K562 (cell line): ENCODE data around the gene TMCO4. TPM values are rescaled to one million over a fixed set of nuclear protein-coding genes. Genes with fewer than 3 reads are reported as not detected.

Experiments used
- ATAC-seq: fragments of 200-7000 bp; cut with Tn5 transposase; 3 replicates; pipeline ENCODE4 v1.9.1; 2020; ENCODE audit warnings: moderate library complexity
- BruUV-seq: library from RNA; stranded (reverse); fragments of 400-500 nt; replicated peaks from 2 replicates; lab custom pipeline; 2021; lab: Mats Ljungman, UMichigan
- CTCF ChIA-PET: fragments of 300-600 bp; formaldehyde crosslinking; extraction: SDS; loops from one replicate; lab custom pipeline; 2021; ENCODE audit warnings: low intra/inter-chr PET ratio; lab: Yijun Ruan, JAX
- POLR2A ChIA-PET: fragments of 300-600, 350-650 bp; sonication (Branson Sonifier 250); formaldehyde crosslinking; extraction: SDS; loops from one replicate; lab custom pipeline; 2021; ENCODE audit warnings: antibody characterized with exemption, inconsistent platforms; lab: Yijun Ruan, JAX
- DNase-seq, 4 experiments: peaks; one replicate each; pipeline versions ENCODE4 v3.0.0 to v3.0.0-alpha.2; 2011 to 2018; ENCODE audit warnings: low spot score in 3 of 4, mixed read lengths in 3 of 4; ENCODE audit errors: extremely low read depth in 1 of 4
- FAIRE-seq: peaks from 2 replicates; lab custom pipeline; 2011; peaks lifted over from hg19 to GRCh38; lab: Jason Lieb, UNC
- H2AFZ ChIP-seq: 2 replicates; pipeline ENCODE4 v1.6.0; 2011; ENCODE audit warnings: low read depth, low read length, control low read depth, inconsistent platforms
- H3K27ac ChIP-seq: fragments of 200-600 bp; 3 replicates; pipeline ENCODE4 v1.8.0; 2011; ENCODE audit warnings: low read depth, mild to moderate bottlenecking, control low read depth, inconsistent platforms, low read length, moderate library complexity, mixed read lengths; ENCODE audit errors: extremely low read depth
- H3K27me3 ChIP-seq, 2 experiments: fragments of 300-600 bp in 1 of 2; 2 replicates in 1 of 2; 3 replicates in 1 of 2; pipeline versions ENCODE4 v1.6.0 to v1.8.0; 2011; ENCODE audit warnings: inconsistent platforms in 2 of 2, low read length in 2 of 2, mild to moderate bottlenecking in 1 of 2, mixed read lengths in 1 of 2, moderate library complexity in 1 of 2; ENCODE audit not compliant: control insufficient read depth in 2 of 2, insufficient read depth in 2 of 2
- H3K36me3 ChIP-seq: fragments of 300-600 bp; 3 replicates; pipeline ENCODE4 v1.8.0; 2011; ENCODE audit warnings: mild to moderate bottlenecking, low read length, inconsistent platforms; ENCODE audit not compliant: control insufficient read depth, insufficient read depth
- H3K4me1 ChIP-seq, 2 experiments: fragments of 200-600 bp in 1 of 2; replicated peaks in 1 of 2; 2 replicates in 1 of 2; 3 replicates in 1 of 2; pipeline versions ENCODE4 v1.5.1 to v1.8.0; 2011; ENCODE audit warnings: inconsistent platforms in 2 of 2, low read length in 2 of 2, mild to moderate bottlenecking in 1 of 2, mixed read lengths in 1 of 2, moderate library complexity in 1 of 2; ENCODE audit not compliant: control insufficient read depth in 2 of 2, insufficient read depth in 2 of 2
- H3K4me2 ChIP-seq: 2 replicates; pipeline ENCODE4 v1.6.1; 2011; ENCODE audit warnings: low read length, control low read depth, inconsistent platforms, mixed read lengths; ENCODE audit not compliant: insufficient read depth
- H3K4me3 ChIP-seq: fragments of 200-600 bp; sonication (generic), shearing (Covaris generic); 2 replicates; pipeline ENCODE4 v1.5.1; 2016; ENCODE audit warnings: control low read depth, inconsistent platforms
- H3K79me2 ChIP-seq: fragments of 200-600 bp; 3 replicates; pipeline ENCODE4 v1.8.0; 2011; ENCODE audit warnings: low read length, inconsistent platforms; ENCODE audit not compliant: control insufficient read depth, insufficient read depth
- H3K9ac ChIP-seq, 2 experiments: 2 replicates each; pipeline versions ENCODE4 v1.6.0 to v1.6.1; 2011; ENCODE audit warnings: low read depth in 2 of 2, low read length in 2 of 2, control low read depth in 1 of 2, inconsistent platforms in 1 of 2, mild to moderate bottlenecking in 1 of 2, mixed read lengths in 1 of 2; ENCODE audit not compliant: insufficient read depth in 1 of 2
- H3K9me1 ChIP-seq: one replicate; pipeline ENCODE4 v1.6.0; 2011; ENCODE audit warnings: inconsistent platforms, mild to moderate bottlenecking, low read length, moderate library complexity; ENCODE audit not compliant: control insufficient read depth, insufficient read depth
- H3K9me3 ChIP-seq: replicated peaks from 2 replicates; pipeline ENCODE4 v1.5.1; 2011; ENCODE audit warnings: low read depth, low read length, inconsistent platforms; ENCODE audit not compliant: control insufficient read depth, insufficient read depth
- H4K20me1 ChIP-seq: replicated peaks from 2 replicates; pipeline ENCODE4 v1.6.1; 2011; ENCODE audit warnings: low read length, inconsistent platforms, mixed read lengths; ENCODE audit not compliant: control insufficient read depth, insufficient read depth
- ATF7 ChIP-seq: fragments of 450-650 bp; IDR thresholded peaks from 2 replicates; pipeline ENCODE4 v1.7.1; 2014; ENCODE audit warnings: mild to moderate bottlenecking, moderate library complexity
- BHLHE40 ChIP-seq: IDR thresholded peaks from 2 replicates; pipeline ENCODE4 v1.6.1; 2011; ENCODE audit warnings: low read length, improper control_type of control experiment
- FOXA1 ChIP-seq: fragments of 450-650 bp; IDR thresholded peaks from 2 replicates; pipeline ENCODE4 v1.6.1; 2016; ENCODE audit warnings: mild to moderate bottlenecking, borderline replicate concordance
- FUS ChIP-seq: fragments of 200-400 bp; formaldehyde crosslinking; optimal IDR thresholded peaks from 2 replicates; pipeline ENCODE3; 2017; ENCODE audit warnings: low read depth, low read length
- MCM5 ChIP-seq: fragments of 450-650 bp; IDR thresholded peaks from 2 replicates; pipeline ENCODE4 v1.6.1; 2016; ENCODE audit warnings: low read depth
- MEF2D ChIP-seq: conservative IDR thresholded peaks from 2 replicates; pipeline ENCODE4 v1.6.1; 2016; ENCODE audit warnings: low read depth, missing genetic modification characterization, missing compliant biosample characterization
- NCOA6 ChIP-seq: fragments of 450-650 bp; IDR thresholded peaks from 2 replicates; pipeline ENCODE4 v1.6.1; 2017; ENCODE audit warnings: mild to moderate bottlenecking
- OTX1 ChIP-seq: fragments of 450-650 bp; formaldehyde crosslinking; IDR thresholded peaks from 2 replicates; pipeline ENCODE4 v1.4.0; 2022; ENCODE audit warnings: mild to moderate bottlenecking
- PHTF2 ChIP-seq: fragments of 250-450 bp; sonication (Bioruptor Pico); IDR thresholded peaks from 2 replicates; pipeline ENCODE4 v1.5.0; 2021; ENCODE audit warnings: mild to moderate bottlenecking
- PRPF4 ChIP-seq: fragments of 200-400 bp; formaldehyde crosslinking; IDR thresholded peaks from one replicate; pipeline ENCODE4 v1.6.1; 2017; ENCODE audit warnings: low read length, low read depth, mild to moderate bottlenecking; ENCODE audit not compliant: insufficient read depth, poor library complexity, severe bottlenecking
- SMARCA4 ChIP-seq: fragments of 450-650 bp; IDR thresholded peaks from 2 replicates; pipeline ENCODE4 v1.6.1; 2016
- TCF3 ChIP-seq: sonication (generic); formaldehyde crosslinking; IDR thresholded peaks from 2 replicates; pipeline ENCODE4 v1.4.0; 2020; ENCODE audit warnings: mild to moderate bottlenecking, missing genetic modification reagents
- TFE3 ChIP-seq: fragments of 450-650 bp; formaldehyde crosslinking; IDR thresholded peaks from 2 replicates; pipeline ENCODE4 v1.4.0; 2020; ENCODE audit warnings: mild to moderate bottlenecking, mixed read lengths
- THAP7 ChIP-seq: fragments of 250-450 bp; sonication (Bioruptor Pico); IDR thresholded peaks from 2 replicates; pipeline ENCODE4 v1.5.0; 2021
- ZNF146 ChIP-seq: IDR thresholded peaks from one replicate; pipeline ENCODE4 v1.6.1; 2018; ENCODE audit warnings: missing compliant biosample characterization; ENCODE audit not compliant: unreplicated experiment
- ZNF586 ChIP-seq: fragments of 450-650 bp; formaldehyde crosslinking; conservative IDR thresholded peaks from 2 replicates; pipeline ENCODE4 v1.4.0; 2020; ENCODE audit warnings: mild to moderate bottlenecking, moderate library complexity
- WGBS: fragments of 100-300 bp; shearing (Covaris generic); methylation state at CpG from one replicate; pipeline ENCODE4 v1.1.6; 2016; ENCODE audit warnings: low coverage, mixed read lengths; ENCODE audit not compliant: insufficient coverage; ENCODE audit errors: missing lambda C conversion rate; 5-methylcytosine and 5-hydroxymethylcytosine counted together
- in situ Hi-C: fragments of 300-500 bp; cut with MboI; formaldehyde crosslinking; loops from 4 replicates; pipeline ENCODE4 v1.15.0; 2018; ENCODE audit warnings: inconsistent platforms, mixed read lengths
- intact Hi-C: fragments of 100-400 bp; cut with micrococcal nuclease; formaldehyde crosslinking; loops from 2 replicates; pipeline ENCODE4 v1.14.2; 2022
- polyA plus RNA-seq, 8 experiments: library from polyadenylated mRNA; depleted of rRNA in 4 of 8; stranded (reverse) in 5 of 8; unstranded in 3 of 8; fragments of >200 nt; fragmentation: Nextera tagmentation in 2 of 8; fragmentation: Illumina TruSeq in 1 of 8; extraction: Ambion mirVana in 2 of 8; extraction: Trizol in 1 of 8; gene quantifications; 2 replicates each; pipeline versions ENCODE4 v1.2.1 to v1.2.3, GENCODE V29; 2011 to 2014; ENCODE audit warnings: inconsistent platforms in 1 of 8, missing spikeins in 1 of 8
- total RNA-seq, 7 experiments: library from RNA; depleted of rRNA in 6 of 7; stranded (reverse); fragments of >200 nt in 6 of 7; fragmentation: Illumina TruSeq in 2 of 7; extraction: Trizol in 2 of 7; gene quantifications; 2 replicates each; pipeline versions ENCODE4 v1.2.1 to v1.2.3, GENCODE V29; 2011 to 2021; ENCODE audit warnings: low replicate concordance in 1 of 7
- TF ChIP-seq, protein P1 (sequence below): fragments of 250-450 bp; sonication (Bioruptor Pico); IDR thresholded peaks from 2 replicates; pipeline ENCODE4 v1.6.1; 2021; ENCODE audit warnings: mild to moderate bottlenecking

TMCO4 gene
- total and polyA plus RNA-seq, 9 of the 15 experiments (the other 6 are each of a cell fraction or from before 2014, with no cell fraction given): 0.06 to 2.1 (median 1.2) TPM

DNA sequence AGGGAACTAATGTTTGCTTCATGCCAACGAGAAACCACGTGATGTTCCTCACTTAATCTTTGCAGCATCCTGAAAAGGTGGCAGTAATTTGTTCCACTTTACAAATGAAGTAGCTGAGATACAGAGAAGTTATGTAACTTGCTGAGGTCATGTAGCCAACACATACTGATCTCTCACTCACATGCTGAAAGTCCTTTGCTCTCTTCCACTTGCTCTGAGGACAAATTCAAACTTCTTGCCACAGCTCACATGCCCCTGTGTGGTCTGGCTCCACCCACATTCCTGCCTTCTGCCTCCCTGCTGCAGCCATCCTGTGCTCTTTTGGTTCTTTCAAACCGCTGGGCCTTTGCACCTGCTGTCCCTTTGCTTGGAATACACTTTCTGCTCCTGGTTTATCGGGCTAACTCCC lies 55.4 kb downstream of the TMCO4 start:
- Histone ChIP-seq H4K20me1 (peaks cover 14% of the 10 kb centered on the region), H3K9ac (no peak overlapping the region), H3K4me3 (no peak overlapping the region), H2AFZ (no peak overlapping the region), H3K4me2 (no peak overlapping the region), H3K9me3 (no peaks in the 10 kb centered on the region), H3K79me2 (no peaks in the 10 kb centered on the region), H3K4me1 (no peaks in the 10 kb centered on the region), H3K9me1 (no peaks in the 10 kb centered on the region), H3K27me3 (peaks cover 46 to 76% of the 10 kb centered on the region in 2 experiments), H3K27ac (no peak overlapping the region), H3K36me3 (no peaks in the 10 kb centered on the region)
- in situ Hi-C loops: no loop called here
- no peak for ATAC-seq
- intact Hi-C loops: no loop called here
- no TSS peak for BruUV-seq
- ChIA-PET CTCF (no interaction called here), POLR2A (no interaction called here)
- 1% methylated on average over 4 of the region's 4 CpGs for WGBS
- no peak for FAIRE-seq
- no peak for DNase-seq
- TF ChIP-seq NCOA6 (no peak), TFE3 (CRISPR knock-in tag) (peak; percentile 61)

- ChIA-PET POLR2A (no interaction called here), CTCF (no interaction called here)
- no peak overlapping the region for H3K9ac ChIP-seq
- DNase-seq: no peak
- in situ Hi-C loops (no loop called here), intact Hi-C loops (no loop called here)
- H3K36me3 ChIP-seq: no peaks in the 10 kb centered on the region
- BruUV-seq: no TSS peak
- peaks cover 14% of the 10 kb centered on the region for H4K20me1 ChIP-seq
- H3K4me2 ChIP-seq: no peak overlapping the region
- no peaks in the 10 kb centered on the region for H3K9me3 ChIP-seq
- no peak for FAIRE-seq
- ATAC-seq: no peak
- H2AFZ ChIP-seq: no peak overlapping the region
- WGBS: 3% methylated on average over 9 of the region's 9 CpGs
- H3K9me1 ChIP-seq: no peaks in the 10 kb centered on the region
- no peak overlapping the region for H3K27ac ChIP-seq
- H3K79me2 ChIP-seq: no peaks in the 10 kb centered on the region
- no peaks in the 10 kb centered on the region for H3K4me1 ChIP-seq
- H3K27me3 ChIP-seq: peaks cover 45 to 76% of the 10 kb centered on the region in 2 experiments
- no peak overlapping the region for H3K4me3 ChIP-seq
- TF ChIP-seq PHTF2 (no peak), ZNF586 (no peak), MCM5 (no peak), MEF2D (tag) (no peak), FUS (no peak), SMARCA4 (no peak), TCF3 (no peak), THAP7 (no peak), BHLHE40 (no peak), ATF7 (no peak), OTX1 (no peak), PRPF4 (no peak), ZNF146 (CRISPR knock-in tag) (no peak), FOXA1 (no peak)
- TF ChIP-seq, protein P1, sequence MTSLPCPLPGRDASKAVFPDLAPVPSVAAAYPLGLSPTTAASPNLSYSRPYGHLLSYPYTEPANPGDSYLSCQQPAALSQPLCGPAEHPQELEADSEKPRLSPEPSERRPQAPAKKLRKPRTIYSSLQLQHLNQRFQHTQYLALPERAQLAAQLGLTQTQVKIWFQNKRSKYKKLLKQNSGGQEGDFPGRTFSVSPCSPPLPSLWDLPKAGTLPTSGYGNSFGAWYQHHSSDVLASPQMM (CRISPR knock-in tag): no peak
Observed at GRCh38 chr1:19743793-19744192, 55.9 kb downstream of the TMCO4 start.
